ENCODE measurements around the gene ZFYVE21. TPM values are rescaled to one million over a fixed set of nuclear protein-coding genes. Genes with fewer than 3 reads are reported as not detected.
A peak's percentile ranks its signal among the peaks of the same experiment; 100 is the strongest.

Gene ZFYVE21
- total RNA-seq, 2 donors from 2014 or later, result 97.1 to 159 TPM

GRCh38 chr14:103684471-103684870 is 31.1 kb upstream of the ZFYVE21 start:
- Histone ChIP-seq H3K36me3 (peaks cover 67% of the 10 kb centered on the region), H3K4me3 (no peak overlapping the region), H3K9me3 (no peaks in the 10 kb centered on the region), H3K27ac (no peak overlapping the region), H3K27me3 (replicated peaks; ENCODE audit: insufficient read depth) (no peaks in the 10 kb centered on the region), H3K4me1 (ENCODE audit: control insufficient read depth in 1 of 2, low read depth in 2 of 2) (peaks cover 10 to 43% of the 10 kb centered on the region in 2 donors)
- DNase-seq (ENCODE audit: low spot score) (no peak), ATAC-seq (ENCODE audit: insufficient number of reproducible peaks, low FRiP score, low read depth) (no peak)
- TF ChIP-seq CTCF (IDR thresholded peaks at IDR 0.05), result no peak

GRCh38 chr14:103684871-103685270 is 30.7 kb upstream of the ZFYVE21 start:
- Histone ChIP-seq H3K27me3 (replicated peaks; ENCODE audit: insufficient read depth) (no peaks in the 10 kb centered on the region), H3K4me1 (ENCODE audit: control insufficient read depth in 1 of 2, low read depth in 2 of 2) (peaks cover 12 to 42% of the 10 kb centered on the region in 2 donors), H3K27ac (no peak overlapping the region), H3K36me3 (peaks cover 64% of the 10 kb centered on the region), H3K9me3 (no peaks in the 10 kb centered on the region), H3K4me3 (no peak overlapping the region)
- DNase-seq (ENCODE audit: low spot score) (no peak), ATAC-seq (ENCODE audit: insufficient number of reproducible peaks, low FRiP score, low read depth) (no peak)
- TF ChIP-seq CTCF (IDR thresholded peaks at IDR 0.05), result no peak

- DNase-seq (ENCODE audit: low spot score), result no peak
- no peak for ATAC-seq (ENCODE audit: insufficient number of reproducible peaks, low FRiP score, low read depth)
These were observed 30.1 kb upstream of the ZFYVE21 start for GRCh38 chr14:103685276-103686211.

GRCh38 chr14:103686831-103687485 is 28.7 kb upstream of the ZFYVE21 start:
- no peak for DNase-seq (ENCODE audit: low spot score)
- H3K4me3 ChIP-seq, result no peak overlapping the region
- ATAC-seq (ENCODE audit: insufficient number of reproducible peaks, low FRiP score, low read depth), result no peak
- H3K27me3 ChIP-seq (replicated peaks; ENCODE audit: insufficient read depth), result no peaks in the 10 kb centered on the region
- H3K4me1 ChIP-seq (ENCODE audit: control insufficient read depth in 1 of 2, low read depth in 2 of 2), result peaks cover 8 to 39% of the 10 kb centered on the region in 2 donors
- no peak for TF ChIP-seq CTCF (IDR thresholded peaks at IDR 0.05)
- no peaks in the 10 kb centered on the region for H3K9me3 ChIP-seq
- peaks cover 46% of the 10 kb centered on the region for H3K36me3 ChIP-seq
- peak overlapping the region; percentile 57 to 60 for H3K27ac ChIP-seq

More at GRCh38 chr14:103685276-103686211, 30.1 kb upstream of the ZFYVE21 start:
- TF ChIP-seq CTCF (IDR thresholded peaks at IDR 0.05), result no peak
- Histone ChIP-seq H3K4me1 (ENCODE audit: control insufficient read depth in 1 of 2, low read depth in 2 of 2) (peaks cover 8 to 42% of the 10 kb centered on the region in 2 donors), H3K4me3 (no peak overlapping the region), H3K36me3 (peaks cover 60% of the 10 kb centered on the region), H3K27me3 (replicated peaks; ENCODE audit: insufficient read depth) (no peaks in the 10 kb centered on the region), H3K27ac (no peak overlapping the region), H3K9me3 (no peaks in the 10 kb centered on the region)

- ATAC-seq (ENCODE audit: insufficient number of reproducible peaks, low FRiP score, low read depth), result no peak
- H3K36me3 ChIP-seq, result peaks cover 45% of the 10 kb centered on the region
These were observed 27.9 kb upstream of the ZFYVE21 start for GRCh38 chr14:103687712-103688111.

More at GRCh38 chr14:103687712-103688111, 27.9 kb upstream of the ZFYVE21 start:
- Histone ChIP-seq H3K27ac (peak overlapping the region; percentile 57 to 60), H3K27me3 (replicated peaks; ENCODE audit: insufficient read depth) (no peaks in the 10 kb centered on the region), H3K4me1 (ENCODE audit: control insufficient read depth in 1 of 2, low read depth in 2 of 2) (peaks cover 8 to 39% of the 10 kb centered on the region in 2 donors), H3K4me3 (no peak overlapping the region), H3K9me3 (no peaks in the 10 kb centered on the region)
- DNase-seq (ENCODE audit: low spot score), result no peak
- TF ChIP-seq CTCF (IDR thresholded peaks at IDR 0.05), result no peak

Measured in thoracic aorta (tissue), 2 donors.